Measurements from ENCODE around the gene NR5A2. TPM values are rescaled to one million over a fixed set of nuclear protein-coding genes. Genes with fewer than 3 reads are reported as not detected.

The NR5A2 gene
- total RNA-seq, 1 donor from 2014 or later = not detected

GRCh38 chr1:200162877-200163276 is 135.4 kb downstream of the NR5A2 start:
- Histone ChIP-seq H3K27me3 (ENCODE audit: control insufficient read depth, insufficient read depth, low read length) (no peaks in the 10 kb centered on the region), H3K4me3 (ENCODE audit: low read depth, low read length) (no peak overlapping the region), H3K36me3 (ENCODE audit: control insufficient read depth, insufficient read depth, low read length) (no peaks in the 10 kb centered on the region)
- TF ChIP-seq, protein P1, sequence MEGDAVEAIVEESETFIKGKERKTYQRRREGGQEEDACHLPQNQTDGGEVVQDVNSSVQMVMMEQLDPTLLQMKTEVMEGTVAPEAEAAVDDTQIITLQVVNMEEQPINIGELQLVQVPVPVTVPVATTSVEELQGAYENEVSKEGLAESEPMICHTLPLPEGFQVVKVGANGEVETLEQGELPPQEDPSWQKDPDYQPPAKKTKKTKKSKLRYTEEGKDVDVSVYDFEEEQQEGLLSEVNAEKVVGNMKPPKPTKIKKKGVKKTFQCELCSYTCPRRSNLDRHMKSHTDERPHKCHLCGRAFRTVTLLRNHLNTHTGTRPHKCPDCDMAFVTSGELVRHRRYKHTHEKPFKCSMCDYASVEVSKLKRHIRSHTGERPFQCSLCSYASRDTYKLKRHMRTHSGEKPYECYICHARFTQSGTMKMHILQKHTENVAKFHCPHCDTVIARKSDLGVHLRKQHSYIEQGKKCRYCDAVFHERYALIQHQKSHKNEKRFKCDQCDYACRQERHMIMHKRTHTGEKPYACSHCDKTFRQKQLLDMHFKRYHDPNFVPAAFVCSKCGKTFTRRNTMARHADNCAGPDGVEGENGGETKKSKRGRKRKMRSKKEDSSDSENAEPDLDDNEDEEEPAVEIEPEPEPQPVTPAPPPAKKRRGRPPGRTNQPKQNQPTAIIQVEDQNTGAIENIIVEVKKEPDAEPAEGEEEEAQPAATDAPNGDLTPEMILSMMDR (IDR thresholded peaks at IDR 0.05; ENCODE audit: insufficient read depth, low read length, severe bottlenecking) = no peak
- FAIRE-seq = no peak
- no peak for DNase-seq (ENCODE audit: low read depth)

- DNase-seq (ENCODE audit: low read depth) (no peak), FAIRE-seq (no peak)
- Histone ChIP-seq H3K27me3 (ENCODE audit: control insufficient read depth, insufficient read depth, low read length) (no peaks in the 10 kb centered on the region), H3K4me3 (ENCODE audit: low read depth, low read length) (no peak overlapping the region), H3K36me3 (ENCODE audit: control insufficient read depth, insufficient read depth, low read length) (no peaks in the 10 kb centered on the region)
- TF ChIP-seq, protein P1 (IDR thresholded peaks at IDR 0.05; ENCODE audit: insufficient read depth, low read length, severe bottlenecking) = no peak
Measured at GRCh38 chr1:200163911-200164310, 136.4 kb downstream of the NR5A2 start.

- H3K4me3 ChIP-seq (ENCODE audit: low read depth, low read length) = no peak overlapping the region
Measured at GRCh38 chr1:200165493-200166220, 138.1 kb downstream of the NR5A2 start.

GRCh38 chr1:200166411-200166810 is 138.9 kb downstream of the NR5A2 start:
- Histone ChIP-seq H3K4me3 (ENCODE audit: low read depth, low read length) (no peak overlapping the region), H3K36me3 (ENCODE audit: control insufficient read depth, insufficient read depth, low read length) (no peaks in the 10 kb centered on the region), H3K27me3 (ENCODE audit: control insufficient read depth, insufficient read depth, low read length) (no peaks in the 10 kb centered on the region)
- DNase-seq (ENCODE audit: low read depth) = no peak
- FAIRE-seq = no peak
- TF ChIP-seq, protein P1 (IDR thresholded peaks at IDR 0.05; ENCODE audit: insufficient read depth, low read length, severe bottlenecking) = no peak

More at GRCh38 chr1:200165493-200166220, 138.1 kb downstream of the NR5A2 start:
- DNase-seq (ENCODE audit: low read depth) (no peak), FAIRE-seq (no peak)
- TF ChIP-seq, protein P1 (IDR thresholded peaks at IDR 0.05; ENCODE audit: insufficient read depth, low read length, severe bottlenecking) = no peak
- H3K36me3 ChIP-seq (ENCODE audit: control insufficient read depth, insufficient read depth, low read length) = no peaks in the 10 kb centered on the region
- H3K27me3 ChIP-seq (ENCODE audit: control insufficient read depth, insufficient read depth, low read length) = no peaks in the 10 kb centered on the region

GRCh38 chr1:200168926-200169325 is 141.4 kb downstream of the NR5A2 start:
- FAIRE-seq = no peak
- no peaks in the 10 kb centered on the region for H3K27me3 ChIP-seq (ENCODE audit: control insufficient read depth, insufficient read depth, low read length)
- DNase-seq (ENCODE audit: low read depth) = no peak
- TF ChIP-seq, protein P1 (IDR thresholded peaks at IDR 0.05; ENCODE audit: insufficient read depth, low read length, severe bottlenecking) = no peak
- no peaks in the 10 kb centered on the region for H3K36me3 ChIP-seq (ENCODE audit: control insufficient read depth, insufficient read depth, low read length)
- H3K4me3 ChIP-seq (ENCODE audit: low read depth, low read length) = no peak overlapping the region

- TF ChIP-seq, protein P1 (IDR thresholded peaks at IDR 0.05; ENCODE audit: insufficient read depth, low read length, severe bottlenecking) = no peak
- DNase-seq (ENCODE audit: low read depth) (peak; percentile 85), FAIRE-seq (no peak)
- Histone ChIP-seq H3K4me3 (ENCODE audit: low read depth, low read length) (no peak overlapping the region), H3K36me3 (ENCODE audit: control insufficient read depth, insufficient read depth, low read length) (no peaks in the 10 kb centered on the region), H3K27me3 (ENCODE audit: control insufficient read depth, insufficient read depth, low read length) (no peaks in the 10 kb centered on the region)
Measured at GRCh38 chr1:200172311-200172710, 144.8 kb downstream of the NR5A2 start.
